RWPE2 (cell line): ENCODE data around the gene B2M.

Source experiments
- ATAC-seq: fragments of 200-7000 bp; cut with Tn5 transposase; 3 replicates; pipeline ENCODE4 v1.9.1; 2021; ENCODE audit warnings: low read depth
- DNase-seq: peaks from one replicate; pipeline ENCODE4 v3.0.0-alpha.2; 2020; ENCODE audit warnings: low spot score
- H3K27ac ChIP-seq: fragments of 450-650 bp; 2 replicates; pipeline ENCODE4 v1.5.1; 2017; ENCODE audit warnings: mild to moderate bottlenecking; ENCODE audit not compliant: poor library complexity, severe bottlenecking
- H3K27me3 ChIP-seq: fragments of 250-450 bp; sonication (Bioruptor Pico); 2 replicates; pipeline ENCODE4 v1.5.1; 2021; ENCODE audit warnings: mild to moderate bottlenecking, moderate library complexity; ENCODE audit not compliant: insufficient read depth, poor library complexity, severe bottlenecking
- H3K36me3 ChIP-seq: fragments of 250-450 bp; sonication (Bioruptor Pico); 2 replicates; pipeline ENCODE4 v1.5.1; 2020; ENCODE audit warnings: low read depth, mild to moderate bottlenecking, moderate library complexity
- H3K4me1 ChIP-seq: fragments of 250-450 bp; sonication (Bioruptor Pico); 2 replicates; pipeline ENCODE4 v1.5.1; 2021; ENCODE audit warnings: mild to moderate bottlenecking, moderate library complexity; ENCODE audit not compliant: insufficient read depth, poor library complexity, severe bottlenecking
- H3K4me3 ChIP-seq: fragments of 250-450 bp; sonication (Bioruptor Pico); 2 replicates; pipeline ENCODE4 v1.5.1; 2021; ENCODE audit warnings: mild to moderate bottlenecking, moderate library complexity; ENCODE audit not compliant: severe bottlenecking
- H3K9me3 ChIP-seq: fragments of 250-450 bp; sonication (Bioruptor Pico); 2 replicates; pipeline ENCODE4 v1.5.1; 2021; ENCODE audit warnings: mild to moderate bottlenecking, moderate library complexity; ENCODE audit not compliant: severe bottlenecking
- CTCF ChIP-seq: fragments of 450-650 bp; IDR thresholded peaks from one replicate; pipeline ENCODE4 v1.5.1; 2017; ENCODE audit warnings: mild to moderate bottlenecking, moderate library complexity; ENCODE audit not compliant: poor library complexity, severe bottlenecking

B2M gene

GRCh38 chr15:44765036-44765435 is 53.7 kb downstream of the B2M start:
- Histone ChIP-seq H3K27me3 (peaks cover 2% of the 10 kb centered on the region), H3K4me3 (no peak overlapping the region), H3K9me3 (no peaks in the 10 kb centered on the region), H3K27ac (no peak overlapping the region), H3K4me1 (no peaks in the 10 kb centered on the region), H3K36me3 (no peaks in the 10 kb centered on the region)
- ATAC-seq (no peak), DNase-seq (no peak)
- TF ChIP-seq CTCF = no peak
